Left ventricle myocardium superior (tissue), 1 donor: ENCODE results near the gene SUMO3. TPM values are rescaled to one million over a fixed set of nuclear protein-coding genes. Genes with fewer than 3 reads are reported as not detected.

Experiments used
- ATAC-seq: fragments of 200-7000 bp; cut with Tn5 transposase; one replicate; pipeline ENCODE4 v1.9.1; 2020; ENCODE audit warnings: mild to moderate bottlenecking, moderate library complexity
- DNase-seq: peaks from one replicate; pipeline ENCODE4 v3.0.0-alpha.2; 2020
- intact Hi-C: fragments of 100-400 bp; cut with micrococcal nuclease; formaldehyde crosslinking; loops from one replicate; pipeline ENCODE4 v1.11.0; 2022
- total RNA-seq: library from RNA; stranded (reverse); fragmentation: NEBNext Ultra II Directional; extraction: Animal tissue kit (Norgen Biotek cat#: 25700); gene quantifications from one replicate; pipeline ENCODE4 v1.2.1, GENCODE V29; 2021
- donor health status: DM: no; HTN: yes; CAD: no; lungs with severe emphysema.

The SUMO3 gene
- total RNA-seq, 1 donor from 2014 or later = 72.2 TPM

DNA sequence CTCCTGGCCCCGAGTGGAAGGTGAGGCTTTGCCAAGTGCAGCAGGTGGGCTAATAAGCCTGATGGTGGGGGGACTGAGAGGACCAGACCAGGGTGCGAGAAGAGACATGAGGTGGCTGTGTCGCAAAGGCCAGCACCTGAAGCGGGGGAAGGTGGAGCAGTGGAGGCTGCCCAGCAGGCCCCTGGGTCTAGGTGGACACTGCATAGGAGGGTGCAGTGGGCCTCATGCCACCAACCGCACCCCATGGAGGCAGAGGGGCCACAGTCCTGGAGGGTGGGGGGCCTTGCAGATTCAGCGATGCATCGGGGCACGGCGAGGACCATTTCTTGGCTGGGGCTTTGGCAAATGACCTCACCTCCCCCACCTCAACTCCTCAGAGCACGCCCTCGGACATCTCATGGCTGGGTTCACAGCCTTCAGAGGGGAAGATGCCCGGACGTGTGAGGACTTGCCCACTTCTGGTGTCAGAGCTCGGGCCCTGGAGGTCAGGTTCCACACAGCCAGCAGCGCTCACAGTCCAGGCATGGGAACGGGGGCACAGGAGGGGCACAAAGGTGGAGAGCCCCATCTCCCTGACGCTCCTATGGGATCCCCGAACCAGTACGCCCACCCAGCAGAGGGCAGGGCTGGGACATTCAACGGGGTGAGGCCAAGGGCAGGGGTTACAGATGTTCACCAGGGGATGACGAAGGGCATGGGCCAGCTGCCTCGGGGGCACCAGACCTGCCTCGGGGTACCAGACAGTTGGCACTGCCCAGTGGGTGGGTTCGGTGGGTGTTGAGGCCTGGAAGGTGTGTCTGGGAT lies 51.6 kb downstream of the SUMO3 start:
- ATAC-seq (no peak), DNase-seq (no peak)
- intact Hi-C loops = no loop called here

DNA sequence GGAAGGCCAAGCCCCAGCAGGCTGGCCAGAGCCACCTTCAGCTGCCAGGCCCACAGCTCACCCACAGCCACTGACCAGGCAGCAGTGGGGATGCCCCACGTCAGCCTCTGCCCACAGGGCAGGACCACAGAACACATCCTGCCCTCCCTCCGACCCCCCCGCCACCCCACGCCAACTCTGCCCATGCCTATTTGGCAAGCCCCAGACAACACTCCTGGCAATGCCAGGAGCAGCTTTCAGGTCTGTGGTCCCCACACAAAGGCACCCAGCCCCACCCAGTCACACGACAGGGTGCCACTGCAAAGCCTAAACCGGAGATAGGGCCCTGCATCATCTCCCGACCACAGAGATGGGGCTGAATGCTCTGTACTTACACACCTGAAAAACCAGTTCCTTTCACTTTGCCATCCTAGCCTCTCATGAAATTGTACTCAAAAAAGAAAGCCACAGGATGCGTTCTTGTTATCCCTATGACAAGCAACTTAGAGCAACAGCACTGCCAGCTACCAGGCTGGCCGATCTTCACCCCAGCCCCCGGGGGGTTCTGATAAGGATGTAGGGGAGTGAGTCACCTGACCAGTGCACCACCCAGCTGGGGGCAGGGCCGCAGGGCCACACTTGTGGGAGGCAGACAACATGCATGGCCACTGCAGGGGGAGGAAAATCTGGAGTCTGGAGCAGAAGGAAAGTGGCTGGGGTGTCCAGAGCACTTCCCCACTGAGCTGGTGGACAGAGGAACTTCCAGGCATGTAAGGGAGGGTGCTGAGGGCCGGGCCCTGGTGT lies 52.4 kb downstream of the SUMO3 start:
- no peak for DNase-seq
- intact Hi-C loops = no loop called here
- no peak for ATAC-seq

- intact Hi-C loops = no loop called here
These were observed 53.3 kb downstream of the SUMO3 start for GRCh38 chr21:44764319-44765230.

GRCh38 chr21:44763451-44764318 lies 54.2 kb downstream of the SUMO3 start:
- intact Hi-C loops = no loop called here
- DNase-seq (no peak), ATAC-seq (no peak)

More at GRCh38 chr21:44764319-44765230, 53.3 kb downstream of the SUMO3 start:
- no peak for ATAC-seq
- DNase-seq = no peak

DNA sequence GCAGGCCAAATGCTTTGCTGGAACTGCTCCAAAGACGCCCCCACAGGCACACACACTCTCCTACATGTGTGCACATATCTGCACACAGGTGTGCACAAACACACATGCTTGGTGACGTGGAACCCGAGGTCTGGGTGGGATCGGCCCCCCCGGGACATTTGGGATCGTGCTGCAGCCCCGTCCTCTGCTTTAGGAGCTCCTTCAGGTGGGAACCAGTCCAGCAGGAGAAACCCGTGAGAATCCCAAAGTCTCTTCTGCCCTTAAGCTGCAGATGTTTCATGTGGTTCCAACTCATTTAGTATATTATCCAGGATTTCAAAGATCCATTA lies 54.8 kb downstream of the SUMO3 start:
- intact Hi-C loops = no loop called here
- DNase-seq (no peak), ATAC-seq (no peak)

DNA sequence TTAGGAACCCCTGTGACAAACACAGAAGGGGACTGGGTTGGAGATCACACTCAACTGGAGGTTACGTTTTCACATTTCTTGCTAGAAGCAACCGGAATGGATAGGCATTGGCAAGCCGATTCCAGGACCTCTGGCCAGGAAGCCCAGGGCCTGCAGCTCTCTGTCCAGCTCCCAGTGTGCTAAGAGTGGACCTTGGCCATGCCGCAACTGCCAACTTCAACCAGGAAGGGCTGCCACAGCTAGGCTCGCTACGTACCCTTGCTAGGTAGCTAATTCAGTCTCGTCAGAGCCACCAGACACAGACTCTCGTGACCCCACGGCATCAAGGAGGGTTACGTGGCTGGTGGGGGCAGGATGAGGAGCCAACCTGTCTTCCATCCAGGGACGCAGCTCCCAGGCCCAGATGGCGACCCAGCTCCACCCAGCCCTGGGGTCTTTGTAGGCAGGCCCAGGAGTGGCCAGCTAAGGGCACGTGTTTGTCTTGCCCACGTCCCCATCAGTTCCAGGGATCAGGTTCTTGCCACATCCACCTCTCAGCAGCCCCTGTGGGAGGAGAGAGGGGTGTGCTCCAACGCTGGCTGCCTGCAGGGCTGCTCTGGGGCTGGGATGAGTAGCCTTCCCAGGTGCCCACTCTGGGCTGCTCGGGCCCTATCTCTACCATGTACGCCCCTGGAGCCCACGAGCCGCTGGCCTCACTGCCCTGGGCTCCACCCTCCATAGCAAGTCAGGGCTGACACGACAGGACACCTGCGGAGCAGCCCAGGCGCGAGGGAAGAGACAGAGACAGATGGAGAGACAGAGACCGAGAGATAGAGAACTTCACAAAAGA lies 55.4 kb downstream of the SUMO3 start:
- no peak for DNase-seq
- no peak for ATAC-seq

GRCh38 chr21:44761747-44762208 lies 56.1 kb downstream of the SUMO3 start:
- ATAC-seq (no peak), DNase-seq (no peak)
- intact Hi-C loops = no loop called here

More for the DNA sequence above, 55.4 kb downstream of the SUMO3 start:
- intact Hi-C loops = no loop called here

GRCh38 chr21:44761011-44761729 lies 56.7 kb downstream of the SUMO3 start:
- DNase-seq (no peak), ATAC-seq (no peak)
- intact Hi-C loops = no loop called here

DNA sequence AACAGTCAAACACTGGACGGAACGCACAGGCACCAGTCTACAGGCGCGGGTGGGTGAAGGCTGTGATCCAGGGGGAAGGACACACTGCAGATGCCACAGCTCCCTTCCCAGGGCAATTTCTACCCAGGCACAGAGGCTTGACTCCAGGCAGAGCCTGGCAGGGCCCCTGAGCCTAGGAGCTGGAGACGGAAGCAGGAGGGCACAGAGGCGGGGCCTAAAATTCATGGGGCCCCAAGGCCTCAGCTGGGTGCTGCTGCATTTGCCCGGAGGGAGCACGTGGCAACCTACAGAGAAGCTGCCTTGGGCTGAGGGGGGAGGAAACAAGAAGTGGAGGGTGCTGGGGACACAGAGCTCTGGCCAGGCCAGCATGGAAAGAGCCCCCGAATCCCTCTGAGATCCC lies 57.5 kb downstream of the SUMO3 start:
- DNase-seq (no peak), ATAC-seq (no peak)
- intact Hi-C loops = no loop called here

GRCh38 chr21:44759628-44760285 lies 58.1 kb downstream of the SUMO3 start:
- DNase-seq (no peak), ATAC-seq (no peak)
- intact Hi-C loops = no loop called here

DNA sequence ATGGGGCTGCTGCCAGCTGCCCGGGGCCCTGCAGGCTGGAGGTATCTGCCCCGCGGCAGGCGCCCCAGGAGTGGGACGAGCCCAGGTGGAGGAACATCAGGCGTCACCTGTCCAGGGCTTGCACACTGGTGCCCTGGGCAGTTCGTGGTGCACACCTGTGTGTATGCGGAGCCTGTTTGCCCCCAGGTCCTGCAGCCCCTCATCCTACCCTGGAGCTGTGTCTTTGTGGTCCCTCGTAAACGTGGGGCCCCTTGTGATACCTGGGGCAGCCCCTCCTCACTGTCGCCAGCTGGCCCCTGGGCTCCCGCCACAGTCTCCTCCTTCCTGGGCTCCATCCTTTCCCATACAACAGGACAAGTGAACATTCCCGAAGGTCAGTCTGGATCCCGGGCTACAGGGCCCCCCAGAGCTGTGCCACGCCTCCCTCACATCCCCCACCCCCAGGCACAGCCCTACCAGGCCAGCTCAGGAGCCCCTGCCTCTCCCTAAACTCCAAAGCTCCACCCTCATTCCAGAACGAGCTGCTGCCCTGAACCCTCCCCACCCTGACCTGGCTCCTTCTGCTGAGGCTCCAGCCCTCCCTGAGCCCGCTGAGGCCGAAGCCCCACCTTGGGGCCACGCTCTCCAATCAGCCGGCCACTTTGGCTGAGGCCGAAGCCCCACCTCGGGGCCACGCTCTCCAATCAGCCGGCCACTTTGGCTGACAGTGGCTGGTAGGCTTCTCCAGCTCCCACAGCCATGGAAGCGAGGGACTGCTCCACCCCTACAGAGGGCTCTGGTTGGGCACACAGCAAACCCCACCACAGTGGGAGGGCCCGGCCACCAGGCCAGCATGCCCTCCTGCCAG lies 58.9 kb downstream of the SUMO3 start:
- ATAC-seq (no peak), DNase-seq (no peak)
- intact Hi-C loops = no loop called here

- DNase-seq (no peak), ATAC-seq (no peak)
- intact Hi-C loops = no loop called here
These were observed 59.7 kb downstream of the SUMO3 start for GRCh38 chr21:44758141-44758561.

- no peak for DNase-seq
These were observed 60.1 kb downstream of the SUMO3 start for GRCh38 chr21:44757731-44758130.

GRCh38 chr21:44756423-44757185 lies 61.3 kb downstream of the SUMO3 start:
- intact Hi-C loops = no loop called here
- no peak for ATAC-seq

More at GRCh38 chr21:44757731-44758130, 60.1 kb downstream of the SUMO3 start:
- no peak for ATAC-seq
- intact Hi-C loops = no loop called here

More at GRCh38 chr21:44756423-44757185, 61.3 kb downstream of the SUMO3 start:
- no peak for DNase-seq
